ENCODE measurements around the gene NUP35.
"Not testable (repeated sequence)": the region's sequence is repeated elsewhere in the genome, so short reads cannot be mapped to it uniquely, and the experiment has no call there.

Gene NUP35

DNA sequence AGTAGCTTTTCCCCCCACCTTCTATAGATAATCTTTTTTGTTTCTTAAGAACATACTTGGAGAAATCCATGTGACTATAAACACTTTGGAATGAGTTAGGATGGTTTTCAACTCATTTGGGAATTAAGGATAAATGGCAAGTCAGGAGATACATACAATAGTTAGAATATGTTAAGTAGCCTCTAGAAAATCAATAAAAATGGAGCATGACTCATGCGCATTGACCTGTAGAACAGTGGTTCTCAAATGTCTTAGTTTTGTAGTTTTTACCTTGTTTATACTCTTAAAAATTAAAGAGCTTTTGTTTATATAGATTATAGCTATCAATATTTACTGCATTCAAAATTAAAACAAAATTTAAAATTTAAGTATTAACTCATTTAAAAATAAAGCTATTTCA lies 24.7 kb downstream of the NUP35 start:
- DNase-seq, result no peak

DNA sequence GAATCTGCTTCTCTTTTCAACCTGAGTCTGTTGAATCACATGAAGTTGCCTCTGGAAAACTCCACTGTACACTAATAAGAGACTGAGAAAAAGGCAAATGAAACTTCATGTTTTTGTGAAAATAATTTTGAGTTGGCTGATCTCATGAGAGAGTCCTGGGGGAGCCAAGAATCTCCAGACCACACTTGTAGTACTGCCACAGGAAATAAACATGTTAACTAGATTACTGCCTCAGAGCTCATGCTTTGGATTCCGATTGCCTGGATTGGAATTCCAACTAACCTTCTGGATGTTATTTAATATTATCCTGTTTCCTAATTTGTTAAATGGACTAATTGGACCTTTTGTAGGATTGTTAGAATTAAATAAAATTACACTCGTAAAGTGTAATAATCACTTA lies 25.2 kb downstream of the NUP35 start:
- no peak for DNase-seq

DNA sequence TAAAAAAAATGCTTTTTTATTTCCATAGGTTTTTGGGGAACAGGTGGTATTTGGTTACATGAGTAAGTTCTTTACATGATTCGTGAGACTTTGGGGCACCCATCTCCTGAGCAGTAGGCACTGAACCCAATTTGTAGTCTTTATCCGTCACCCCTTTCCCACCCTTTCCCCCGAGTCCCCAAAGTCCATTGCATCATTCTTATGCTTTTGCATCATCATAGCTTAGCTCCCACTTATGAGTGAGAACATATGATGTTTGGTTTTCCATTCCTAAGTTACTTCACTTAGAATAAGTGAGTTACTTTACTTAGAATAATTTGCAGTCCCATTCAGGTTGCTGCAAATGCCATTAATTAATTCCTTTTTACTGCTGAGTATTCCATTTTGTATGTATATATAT lies 28.0 kb downstream of the NUP35 start:
- not testable (repeated sequence) for DNase-seq

DNA sequence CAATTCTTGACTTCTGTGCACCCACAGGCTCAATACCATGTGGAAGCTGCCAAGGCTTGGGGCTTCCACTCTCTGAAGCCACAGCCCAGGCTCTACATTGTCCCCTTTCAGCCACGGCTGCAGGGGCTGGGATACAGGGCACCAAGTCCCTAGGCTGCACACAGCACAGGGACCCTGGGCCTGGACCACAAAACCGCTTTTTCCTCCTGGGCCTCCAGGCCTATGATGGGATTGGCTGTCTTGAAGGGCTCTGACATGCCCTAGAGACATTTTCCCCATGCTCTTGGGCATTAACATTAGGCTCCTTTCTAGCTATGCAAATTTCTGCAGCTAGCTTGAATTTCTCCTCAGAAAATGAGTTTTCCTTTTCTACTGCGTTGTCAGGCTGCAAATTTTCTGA lies 29.7 kb downstream of the NUP35 start:
- no peak for DNase-seq

DNA sequence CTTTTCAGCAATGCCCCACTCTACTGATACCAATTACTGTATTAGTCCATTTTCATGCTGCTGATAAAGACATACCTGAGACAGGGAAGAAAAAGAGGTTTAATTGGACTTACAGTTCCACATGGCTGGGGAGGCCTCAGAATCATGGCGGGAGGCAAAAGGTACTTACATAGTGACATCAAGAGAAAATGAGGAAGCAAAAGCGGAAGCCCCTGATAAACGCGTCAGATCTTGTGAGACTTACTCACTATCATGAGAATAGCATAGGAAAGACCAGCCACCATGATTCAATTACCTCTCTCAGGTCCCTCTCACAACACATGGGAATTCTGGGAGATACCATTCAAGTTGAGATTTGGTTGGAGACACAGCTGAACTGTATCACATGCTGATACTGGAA lies 30.5 kb downstream of the NUP35 start:
- DNase-seq, result not testable (repeated sequence)

DNA sequence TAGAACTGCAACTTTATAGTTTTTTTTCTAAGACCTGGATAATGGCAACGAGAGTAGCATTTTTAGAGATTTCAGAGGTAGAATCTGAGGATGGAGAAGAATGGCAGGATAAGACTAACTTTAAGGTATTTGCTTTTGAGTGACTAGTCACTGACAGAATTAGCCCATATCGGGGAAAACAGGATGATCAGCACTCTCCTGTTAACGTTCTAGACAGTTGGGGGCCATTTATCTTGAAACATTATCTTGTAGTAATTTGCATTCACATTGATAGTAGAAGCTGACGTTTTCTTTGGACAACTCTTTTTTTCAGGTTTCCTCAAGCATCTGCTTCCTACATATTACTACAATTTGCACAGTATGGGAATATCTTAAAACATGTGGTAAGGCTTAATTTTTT lies 32.9 kb downstream of the NUP35 start:
- DNase-seq, result no peak

DNA sequence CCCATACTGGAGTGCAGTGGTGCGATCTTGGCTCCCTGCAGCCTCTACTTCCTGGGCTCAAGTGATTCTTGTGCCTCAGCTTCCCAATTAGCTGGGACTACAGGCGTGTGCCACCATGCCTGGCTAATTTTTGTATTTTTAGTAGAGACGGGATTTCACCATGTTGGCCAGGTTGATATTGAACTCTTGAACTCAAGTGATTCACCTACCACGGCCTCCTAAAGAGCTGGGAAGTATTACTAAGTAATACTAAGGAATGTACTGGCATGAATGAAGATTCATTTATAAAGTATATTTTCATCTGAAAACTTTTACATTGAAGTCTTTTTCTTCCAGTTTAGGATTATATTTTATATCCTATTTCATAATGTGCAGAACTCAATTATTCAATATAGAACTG lies 38.1 kb downstream of the NUP35 start:
- no peak for DNase-seq

DNA sequence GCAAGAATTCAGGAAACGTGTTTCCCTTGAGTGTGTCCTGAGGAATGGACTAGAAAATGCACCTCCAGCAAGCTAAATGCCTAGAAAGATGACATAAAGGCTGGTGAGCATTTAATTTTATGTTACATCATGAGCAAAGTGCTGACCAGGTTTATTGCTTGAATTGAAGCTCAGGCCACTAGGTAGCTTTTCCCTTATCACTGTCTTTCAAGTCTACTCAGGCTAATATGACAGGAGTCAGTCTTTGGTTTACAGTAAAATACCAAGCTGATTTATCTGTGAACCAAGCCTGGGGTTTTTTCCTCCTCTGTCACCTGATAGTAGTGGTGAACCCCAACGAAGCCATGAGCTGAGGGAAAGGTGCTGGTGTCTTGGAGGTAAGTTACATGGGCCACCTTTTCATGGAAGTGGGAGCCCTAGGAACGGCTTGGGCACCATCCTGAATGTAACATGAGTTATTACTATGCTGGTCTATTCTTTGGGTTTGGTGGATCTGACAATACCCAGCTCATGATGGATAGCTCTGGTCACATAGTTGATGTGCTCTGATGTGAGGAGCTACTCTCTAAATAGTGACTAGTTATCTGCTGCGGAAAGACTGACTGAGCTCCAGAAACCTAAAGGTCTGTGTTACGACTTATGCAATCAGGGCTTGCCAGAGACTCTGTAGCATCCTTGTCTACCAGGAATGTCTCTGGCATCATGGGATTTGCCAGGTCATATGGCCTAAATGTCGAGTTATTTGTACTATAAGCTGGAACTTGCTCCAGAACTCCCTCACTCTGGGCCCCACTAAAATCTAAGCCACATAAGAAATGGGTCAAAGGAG lies 39.8 kb downstream of the NUP35 start:
- DNase-seq, result no peak

DNA sequence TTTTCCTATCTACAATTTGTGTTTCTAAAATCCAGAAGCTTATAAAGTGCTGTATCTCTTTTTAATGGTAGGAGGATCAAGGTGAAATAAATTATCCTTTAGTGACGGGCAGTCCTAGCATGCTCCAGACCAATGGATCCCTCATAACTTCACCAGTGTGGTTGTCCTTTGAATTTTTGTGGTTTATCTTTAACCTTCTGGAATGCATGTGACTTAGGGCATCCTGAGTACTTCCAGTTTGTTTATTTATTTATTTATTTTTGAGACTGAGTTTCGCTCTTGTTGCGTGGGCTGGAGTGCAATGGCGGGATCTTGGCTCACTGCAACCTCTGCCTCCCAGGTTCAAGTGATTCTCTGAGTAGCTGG lies 40.4 kb downstream of the NUP35 start:
- no peak for DNase-seq

DNA sequence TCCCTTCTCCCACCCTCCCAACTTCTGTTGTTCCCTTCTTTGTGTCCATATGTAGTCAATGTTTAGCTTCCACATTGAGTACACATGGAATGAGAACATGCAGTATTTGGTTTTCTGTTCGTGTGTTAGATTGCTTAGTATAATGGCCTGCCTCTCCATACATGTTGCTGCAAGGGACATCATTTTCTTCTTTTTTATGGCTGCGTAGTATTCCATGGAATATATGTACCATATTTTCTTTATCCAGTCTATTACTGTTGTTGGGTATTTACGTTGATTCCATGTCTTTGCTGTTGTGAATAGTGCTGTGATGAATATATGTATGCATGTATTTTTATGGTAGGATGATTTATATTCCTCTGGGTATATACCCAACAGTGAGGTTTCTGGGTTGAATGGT lies 42.0 kb downstream of the NUP35 start:
- DNase-seq, result no peak

DNA sequence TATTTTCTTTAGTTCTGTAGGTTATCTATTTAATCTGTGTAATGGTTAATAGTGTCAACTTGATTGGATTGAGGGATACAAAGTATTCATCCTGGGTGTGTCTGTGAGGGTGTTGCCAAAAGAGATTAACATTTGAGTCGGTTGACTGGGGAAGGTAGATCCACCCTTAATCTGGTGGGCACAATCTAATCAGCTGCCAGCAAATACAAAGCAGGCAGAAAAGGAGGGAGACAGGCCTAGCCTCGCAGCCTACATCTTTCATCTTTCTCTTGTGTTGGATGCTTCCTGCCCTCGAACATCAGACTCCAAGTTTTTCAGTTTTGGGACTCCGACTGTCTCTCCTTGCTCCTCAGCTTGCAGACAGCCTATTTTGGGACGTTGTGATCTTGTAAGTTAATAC lies 42.7 kb downstream of the NUP35 start:
- not testable (repeated sequence) for DNase-seq

DNA sequence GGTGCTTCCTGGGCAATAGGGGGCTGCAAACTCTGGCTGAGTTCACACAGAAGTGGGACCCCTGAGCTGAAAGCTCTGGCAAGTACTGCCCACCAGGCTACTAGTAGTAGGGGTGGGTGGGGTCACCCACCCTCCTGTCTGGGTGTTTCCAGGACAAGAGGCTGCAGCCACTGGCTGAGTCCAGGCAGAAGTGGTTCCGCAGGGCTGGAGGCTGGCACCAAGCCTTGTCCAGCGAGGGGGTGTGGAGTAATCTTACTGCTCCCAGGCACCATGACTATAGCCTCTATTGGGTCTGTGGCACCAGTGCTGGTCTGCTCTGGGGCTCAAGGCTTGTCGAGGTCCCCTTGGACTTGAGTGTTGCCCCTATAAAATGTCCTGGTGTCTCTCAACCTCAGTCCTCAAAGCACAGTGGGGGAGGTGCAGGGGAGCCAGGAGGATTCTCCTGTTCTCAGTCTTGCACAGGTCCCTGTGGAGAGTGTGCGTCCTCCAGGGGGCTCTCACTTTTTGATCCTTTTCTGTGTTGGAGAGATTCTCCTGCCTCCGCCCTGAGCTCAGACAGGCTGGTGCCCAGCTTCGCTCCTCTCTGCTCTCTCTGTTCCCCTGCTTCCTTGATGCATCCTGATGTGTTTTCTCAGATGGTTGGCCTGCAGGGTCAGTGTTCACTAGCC lies 48.1 kb downstream of the NUP35 start:
- DNase-seq, result no peak

DNA sequence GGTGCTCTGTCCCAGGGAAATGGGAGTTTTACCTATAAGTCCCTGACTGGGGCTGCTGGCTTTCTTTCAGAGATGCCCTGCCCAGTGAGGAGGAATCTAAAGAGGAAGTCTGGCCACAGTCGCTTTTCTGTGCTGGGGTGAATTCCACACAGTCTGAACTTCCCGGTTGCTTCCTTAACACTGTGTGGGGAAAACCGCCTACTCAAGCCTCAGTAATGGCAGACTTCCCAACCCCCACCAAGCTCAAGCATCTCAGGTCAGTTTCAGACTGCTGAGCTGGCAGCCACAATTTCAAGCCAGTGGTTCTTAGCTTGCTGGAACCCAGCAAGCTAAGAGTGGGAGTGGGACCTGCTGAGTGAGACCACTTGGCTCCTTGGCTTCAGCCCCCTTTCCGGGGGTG lies 54.9 kb downstream of the NUP35 start:
- no peak for DNase-seq

DNA sequence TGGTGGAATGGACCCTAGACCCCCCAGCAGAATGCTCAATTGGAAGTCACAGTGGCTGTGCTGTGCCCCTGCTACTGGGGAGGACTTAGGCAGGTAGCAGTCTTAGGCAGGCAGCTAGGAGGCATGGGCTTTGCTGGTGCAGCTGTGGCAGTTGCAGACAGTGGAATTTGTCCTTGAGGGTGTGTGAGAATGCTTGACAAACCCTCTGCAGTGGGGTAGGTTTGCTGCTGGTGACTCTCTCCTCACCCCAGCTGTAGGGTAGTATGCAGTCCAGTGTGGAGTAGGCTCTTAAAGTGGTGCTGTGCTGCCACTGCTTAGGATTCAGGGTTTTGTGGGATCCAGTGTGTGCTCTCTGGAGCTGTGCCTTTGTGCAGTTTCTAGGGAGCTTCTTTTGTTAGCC lies 61.3 kb downstream of the NUP35 start:
- no peak for DNase-seq

DNA sequence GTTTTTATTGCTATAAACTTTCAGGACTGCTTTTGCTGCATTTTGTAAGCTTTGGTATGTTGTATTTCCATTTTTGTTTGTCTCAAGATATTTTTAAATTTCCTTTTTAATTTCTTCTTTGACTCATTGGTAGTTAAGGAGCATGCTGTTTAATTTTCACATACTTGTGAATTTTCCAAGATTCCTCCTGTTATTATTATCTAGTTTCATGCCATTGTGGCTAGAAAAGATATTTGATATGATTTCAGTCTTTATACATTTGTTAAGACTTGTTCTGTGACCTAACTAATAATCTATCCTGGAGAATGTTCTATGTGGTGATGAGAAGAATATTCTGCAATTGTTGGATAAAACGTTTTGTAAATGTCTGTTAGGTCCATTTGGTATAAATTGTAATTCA lies 62.1 kb downstream of the NUP35 start:
- no peak for DNase-seq

DNA sequence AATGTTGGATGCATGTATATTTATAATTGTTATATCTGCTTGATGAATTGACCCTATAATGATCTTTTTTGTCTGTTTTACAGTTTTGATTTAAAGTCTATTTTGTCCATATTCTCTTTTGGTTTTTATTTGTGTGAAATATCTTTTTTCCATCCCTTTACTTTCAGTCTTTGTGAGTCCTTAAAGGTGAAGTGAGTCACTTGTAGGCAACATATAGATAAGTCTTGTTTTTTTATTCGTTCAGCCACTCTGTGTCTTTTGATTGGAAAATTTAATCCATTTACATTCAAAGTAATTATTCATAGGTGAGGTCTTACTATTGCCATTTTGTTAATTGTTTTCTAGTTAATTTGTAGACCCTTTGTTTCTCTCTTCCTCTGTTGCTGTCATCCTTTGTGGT lies 62.5 kb downstream of the NUP35 start:
- DNase-seq, result no peak

DNA sequence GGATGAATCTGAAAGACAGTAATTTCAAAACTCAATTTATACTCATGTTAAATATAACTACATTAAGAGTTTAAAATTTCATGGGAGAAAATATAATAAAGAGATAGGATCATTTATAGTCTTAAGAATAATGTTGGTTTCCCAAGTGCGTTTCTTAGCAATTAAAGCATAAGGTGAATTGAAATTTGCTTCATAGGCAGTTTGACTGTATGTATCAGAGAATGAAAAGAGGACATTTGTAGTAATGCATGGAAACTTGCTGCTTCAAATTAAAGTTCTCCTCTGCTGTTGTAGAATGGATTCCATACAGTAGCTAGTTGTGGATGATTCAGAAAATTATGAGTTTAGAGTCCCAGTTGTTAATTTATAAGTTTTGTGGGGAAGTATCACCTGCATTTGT lies 68.1 kb downstream of the NUP35 start:
- no peak for DNase-seq

DNA sequence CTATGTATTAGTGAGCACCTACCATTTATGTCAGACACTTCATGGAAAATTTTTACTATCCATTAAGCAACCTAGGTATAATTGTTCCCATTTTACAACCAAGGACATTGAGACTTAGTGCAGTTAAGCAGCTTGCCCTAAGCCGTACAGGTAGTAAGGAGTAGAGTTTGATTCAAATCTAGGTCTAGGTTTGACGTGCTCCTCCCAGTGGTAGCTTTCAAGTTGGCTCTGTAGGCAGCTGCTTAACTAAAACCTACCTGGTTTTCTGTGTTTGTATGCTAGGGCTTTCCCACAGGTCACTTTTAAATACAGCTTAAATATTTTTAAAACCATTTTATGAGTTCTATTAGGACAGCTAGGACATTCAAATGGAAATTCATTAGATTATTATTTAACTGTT lies 69.7 kb downstream of the NUP35 start:
- DNase-seq, result no peak

DNA sequence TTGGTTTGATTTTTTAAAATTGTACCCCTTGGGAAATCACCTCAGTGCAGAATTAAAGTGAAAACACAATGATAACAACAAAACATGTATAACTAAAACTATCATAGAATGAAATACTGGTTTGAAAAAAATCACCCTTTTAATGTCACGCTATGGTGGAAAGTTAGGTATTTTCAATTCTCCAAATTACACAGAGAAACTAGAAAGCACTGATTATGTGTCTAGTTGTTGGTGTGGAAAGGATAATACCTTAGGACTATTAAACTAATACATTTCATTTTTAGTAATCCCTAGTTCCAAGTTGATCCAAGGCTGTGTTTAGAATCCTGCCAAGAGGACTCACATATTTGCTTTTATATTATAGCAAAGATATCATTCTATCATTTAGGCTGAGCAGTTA lies 71.2 kb downstream of the NUP35 start:
- DNase-seq, result no peak

DNA sequence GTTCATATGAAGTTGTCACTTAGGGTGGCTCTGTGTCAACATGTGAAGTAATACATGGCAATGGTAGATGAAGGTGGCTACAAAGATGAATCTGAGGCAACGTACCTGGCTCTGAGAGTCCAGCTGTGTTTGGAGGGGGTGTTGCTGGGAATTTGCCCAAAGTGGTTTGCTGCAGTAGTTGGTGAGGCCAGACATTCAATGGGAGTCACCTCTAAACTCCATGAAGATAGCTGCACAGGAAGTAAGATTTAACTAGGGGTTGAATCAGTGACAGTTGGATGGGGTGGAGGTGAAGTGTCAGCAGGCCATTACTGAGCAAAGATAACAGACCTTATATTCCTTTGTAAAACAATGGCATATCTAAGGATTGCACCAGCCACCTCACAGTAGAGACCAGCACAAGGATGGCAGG lies 71.8 kb downstream of the NUP35 start:
- DNase-seq, result no peak

DNA sequence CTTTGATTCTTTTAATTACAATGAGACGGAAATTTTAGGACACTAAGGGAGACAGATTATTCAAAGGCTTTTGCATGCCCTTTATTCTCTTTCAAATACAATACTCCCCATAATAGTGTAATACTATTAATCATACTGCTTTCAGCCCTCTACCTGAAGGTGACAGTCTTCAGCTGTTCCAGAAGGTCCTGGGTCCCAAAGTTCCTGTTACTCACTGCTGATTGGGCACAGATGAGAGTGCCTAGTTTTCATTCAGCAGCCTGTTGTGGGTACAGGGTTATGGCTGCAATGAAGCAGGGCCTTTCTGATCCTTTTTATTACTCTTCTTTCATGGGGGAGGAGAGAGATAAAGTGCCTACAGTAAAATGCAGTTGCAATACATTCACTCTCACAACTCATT lies 80.2 kb downstream of the NUP35 start:
- no peak for DNase-seq

DNA sequence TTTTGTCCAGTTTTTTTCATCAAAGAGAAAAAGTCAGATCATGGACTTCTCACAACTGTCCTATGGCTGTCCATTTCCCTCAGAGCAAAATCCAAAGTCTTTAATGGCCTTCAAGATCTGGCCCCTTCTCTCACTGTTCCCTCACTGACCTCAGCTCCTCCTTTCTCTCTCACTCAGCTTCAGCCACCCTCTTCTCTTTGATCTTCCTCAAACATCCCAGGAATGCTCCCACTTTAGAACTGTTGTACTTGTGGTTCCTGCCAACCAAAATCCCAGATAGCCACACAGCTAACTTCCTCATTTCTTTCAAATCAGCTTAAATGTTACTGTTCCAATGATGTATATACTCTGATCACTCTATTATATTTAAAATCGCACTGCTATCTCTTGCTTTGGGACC lies 82.9 kb downstream of the NUP35 start:
- no peak for DNase-seq

DNA sequence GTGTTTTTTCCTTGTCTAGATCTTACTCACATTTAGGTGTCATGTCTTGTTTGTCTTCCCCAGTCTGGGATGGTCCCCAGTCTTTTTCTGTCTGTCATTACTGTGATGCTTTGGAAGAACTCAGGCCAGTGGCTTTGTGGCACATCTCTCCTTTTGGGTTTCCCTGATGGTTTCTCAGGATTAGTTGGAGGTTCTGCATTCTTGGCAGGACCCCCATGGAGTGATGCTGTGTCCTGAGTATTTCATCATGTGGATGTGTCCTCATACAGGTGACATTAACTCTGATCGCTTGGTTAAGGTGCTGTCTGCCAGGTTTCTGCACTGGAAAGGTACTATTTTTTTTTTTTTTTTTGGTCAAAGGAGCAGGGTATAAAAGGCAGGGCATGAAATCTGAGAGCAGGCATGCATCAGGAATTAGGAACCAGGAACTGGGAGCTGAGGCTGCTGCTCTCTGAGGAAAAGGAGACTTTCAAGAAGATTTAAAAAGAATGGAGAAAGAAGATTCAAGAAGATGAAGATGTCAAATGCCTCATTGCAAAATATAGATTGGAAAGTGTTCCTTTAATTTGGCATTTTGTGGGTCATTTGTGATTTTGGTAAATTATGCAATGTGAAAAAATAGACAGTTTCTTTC lies 85.3 kb downstream of the NUP35 start:
- no peak for DNase-seq
